ENCODE results near the gene SLC1A7. TPM values are rescaled to one million over a fixed set of nuclear protein-coding genes. Genes with fewer than 3 reads are reported as not detected.

The SLC1A7 gene
- total and polyA plus RNA-seq, 2 of the 13 experiments (the other 11 are each of a cell fraction or from before 2014, with no cell fraction given), result 0.04 to 2.0 TPM

GRCh38 chr1:53130878-53131589 lies 11.4 kb downstream of the SLC1A7 start (continued):
- TF ChIP-seq ZNF503 (CRISPR knock-in tag; IDR thresholded peaks at IDR 0.05) (no peak), KAT2B (IDR thresholded peaks at IDR 0.05; ENCODE audit: borderline replicate concordance, low read depth, low read length) (no peak), SATB2 (CRISPR knock-in tag; IDR thresholded peaks at IDR 0.05) (no peak), MTF2 (CRISPR knock-in tag; IDR thresholded peaks at IDR 0.05; ENCODE audit: borderline replicate concordance) (no peak), ZNF614 (CRISPR knock-in tag; IDR thresholded peaks at IDR 0.05; ENCODE audit: borderline replicate concordance) (no peak), IRF9 (CRISPR knock-in tag; IDR thresholded peaks at IDR 0.05; ENCODE audit: borderline replicate concordance) (no peak), SALL1 (CRISPR knock-in tag; IDR thresholded peaks at IDR 0.05) (peak; percentile 89), ZNF547 (CRISPR knock-in tag; IDR thresholded peaks at IDR 0.05) (no peak), PTBP1 (IDR thresholded peaks at IDR 0.05; ENCODE audit: low read depth, low read length, poor library complexity, severe bottlenecking) (no peak), CHD2 (IDR thresholded peaks at IDR 0.05; ENCODE audit: low read depth, low read length) (no peak), ZNF574 (CRISPR knock-in tag; IDR thresholded peaks at IDR 0.05) (peak; percentile 26; the same call in 1 of the 2 replicates), DNMT1 (CRISPR knock-in tag; IDR thresholded peaks at IDR 0.05) (no peak), E2F1 (CRISPR knock-in tag; IDR thresholded peaks at IDR 0.05) (0 out of 2 replicates have a peak, but pooled peaks have one; percentile 23), TSC22D2 (CRISPR knock-in tag; IDR thresholded peaks at IDR 0.05; ENCODE audit: borderline replicate concordance) (no peak), SNAPC2 (CRISPR knock-in tag; IDR thresholded peaks at IDR 0.05) (no peak), CENPX (CRISPR knock-in tag; IDR thresholded peaks at IDR 0.05) (no peak), NR3C1 (CRISPR knock-in tag; IDR thresholded peaks at IDR 0.05) (no peak), SP2 (CRISPR knock-in tag; IDR thresholded peaks at IDR 0.05) (no peak), ZNF605 (CRISPR knock-in tag; IDR thresholded peaks at IDR 0.05) (no peak; the same call in 1 of the 2 replicates), ZBTB10 (CRISPR knock-in tag; IDR thresholded peaks at IDR 0.05; ENCODE audit: borderline replicate concordance) (no peak)

Measured in HepG2 (cell line).